ENCODE measurements around the gene CFAP97.

CFAP97 gene

GRCh38 chr4:185190306-185190856, 13.4 kb downstream of the CFAP97 start:
- Histone ChIP-seq H3K27me3 (replicated peaks; ENCODE audit: insufficient read depth, low read length) (no peaks in the 10 kb centered on the region), H3K36me3 (replicated peaks; ENCODE audit: insufficient read depth, low read length) (no peaks in the 10 kb centered on the region; the same call in none of the 2 replicates), H2AFZ (ENCODE audit: low read length) (no peak overlapping the region), H3K4me3 (ENCODE audit: low read length) (no peak overlapping the region), H3K9me2 (replicated peaks; ENCODE audit: insufficient read depth, low read length) (no peaks in the 10 kb centered on the region), H3K4me1 (ENCODE audit: low read length) (no peaks in the 10 kb centered on the region), H4K20me1 (ENCODE audit: insufficient read depth, low read length) (no peaks in the 10 kb centered on the region), H3K9me3 (replicated peaks; ENCODE audit: insufficient read depth, low read length) (no peaks in the 10 kb centered on the region), H3K27ac (ENCODE audit: low read length) (no peak overlapping the region), H3K79me2 (ENCODE audit: low read length) (peaks cover 22% of the 10 kb centered on the region), H3K4me2 (ENCODE audit: low read depth, low read length) (no peak overlapping the region), H3F3A (ENCODE audit: insufficient read depth, low read length) (no peaks in the 10 kb centered on the region), H3K9ac (ENCODE audit: low read length) (no peak overlapping the region)
- DNase-seq, result no peak
- TF ChIP-seq EZH2phosphoT487 (IDR thresholded peaks at IDR 0.05; ENCODE audit: low read length), result no peak
- no peak for TF ChIP-seq CTCF (IDR thresholded peaks at IDR 0.05; ENCODE audit: low read length)
- TF ChIP-seq EZH2 (optimal IDR thresholded peaks at IDR 0.05; ENCODE audit: low read depth, low read length), result no peak

DNA sequence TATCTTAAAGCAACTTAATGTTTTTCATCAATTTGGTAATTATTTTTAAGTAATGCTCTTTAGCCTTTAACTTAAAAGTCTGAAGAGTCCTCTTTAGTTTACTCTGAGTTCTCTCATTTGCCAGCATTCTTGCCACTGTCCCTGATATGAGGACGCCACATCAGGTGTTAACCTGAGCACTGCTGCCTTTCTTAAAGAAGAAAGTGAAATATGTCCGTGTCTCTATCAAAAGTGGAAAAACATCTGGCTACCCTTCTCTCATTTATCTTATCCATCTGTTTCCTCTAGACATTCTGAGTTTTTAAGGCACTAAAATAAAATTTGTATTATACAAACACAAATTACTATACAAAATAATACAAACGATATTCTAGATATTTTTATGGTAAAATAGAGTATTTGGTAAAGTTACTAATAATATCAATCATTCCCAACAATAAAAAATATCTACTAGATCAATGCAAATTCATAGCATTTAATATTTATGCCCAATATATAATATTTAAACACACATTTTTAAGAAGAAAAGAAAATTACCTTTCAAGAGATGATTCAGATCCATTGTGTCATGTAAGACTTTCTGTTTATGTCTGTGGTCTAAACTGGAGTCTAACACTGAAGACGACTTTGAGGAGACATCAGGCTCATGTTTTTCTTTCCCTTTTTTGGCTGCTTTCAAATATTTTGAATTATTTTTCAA, 14.0 kb downstream of the CFAP97 start:
- Histone ChIP-seq H3K4me2 (ENCODE audit: low read depth, low read length) (no peak overlapping the region), H3K4me3 (ENCODE audit: low read length) (no peak overlapping the region), H3K9me3 (replicated peaks; ENCODE audit: insufficient read depth, low read length) (no peaks in the 10 kb centered on the region), H3K9me2 (replicated peaks; ENCODE audit: insufficient read depth, low read length) (no peaks in the 10 kb centered on the region), H4K20me1 (ENCODE audit: insufficient read depth, low read length) (no peaks in the 10 kb centered on the region), H3K4me1 (ENCODE audit: low read length) (no peaks in the 10 kb centered on the region), H3K27ac (ENCODE audit: low read length) (no peak overlapping the region), H3K79me2 (ENCODE audit: low read length) (peaks cover 27% of the 10 kb centered on the region), H3K27me3 (replicated peaks; ENCODE audit: insufficient read depth, low read length) (no peaks in the 10 kb centered on the region), H2AFZ (ENCODE audit: low read length) (no peak overlapping the region), H3K9ac (ENCODE audit: low read length) (no peak overlapping the region), H3K36me3 (replicated peaks; ENCODE audit: insufficient read depth, low read length) (no peaks in the 10 kb centered on the region; the same call in none of the 2 replicates), H3F3A (ENCODE audit: insufficient read depth, low read length) (no peaks in the 10 kb centered on the region)
- TF ChIP-seq EZH2phosphoT487 (IDR thresholded peaks at IDR 0.05; ENCODE audit: low read length) (no peak), EZH2 (optimal IDR thresholded peaks at IDR 0.05; ENCODE audit: low read depth, low read length) (no peak), CTCF (IDR thresholded peaks at IDR 0.05; ENCODE audit: low read length) (no peak)
- no peak for DNase-seq

DNA sequence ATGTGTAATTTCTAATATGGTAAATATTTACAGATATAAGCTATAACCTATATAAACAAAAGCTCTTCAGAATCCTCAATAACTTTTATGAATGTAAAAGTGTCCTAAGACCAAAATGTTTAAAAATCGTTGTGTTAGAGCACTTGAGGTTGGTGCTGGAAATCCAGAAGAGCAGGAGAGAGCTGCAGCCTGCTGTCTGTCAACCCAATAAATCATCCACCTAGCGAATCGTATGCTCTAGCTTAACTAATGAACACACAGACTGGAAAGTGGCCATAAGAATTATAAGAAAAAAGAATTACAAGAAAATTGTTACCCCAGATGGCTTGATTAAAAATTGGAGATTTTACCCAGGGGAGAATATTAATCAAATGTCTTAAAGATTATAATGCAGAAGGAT, 17.0 kb downstream of the CFAP97 start:
- H3K79me2 ChIP-seq (ENCODE audit: low read length), result peaks cover 47% of the 10 kb centered on the region
- TF ChIP-seq EZH2 (optimal IDR thresholded peaks at IDR 0.05; ENCODE audit: low read depth, low read length) (no peak), CTCF (IDR thresholded peaks at IDR 0.05; ENCODE audit: low read length) (no peak), EZH2phosphoT487 (IDR thresholded peaks at IDR 0.05; ENCODE audit: low read length) (no peak)
- H2AFZ ChIP-seq (ENCODE audit: low read length), result no peak overlapping the region
- H4K20me1 ChIP-seq (ENCODE audit: insufficient read depth, low read length), result no peaks in the 10 kb centered on the region
- no peaks in the 10 kb centered on the region for H3K4me1 ChIP-seq (ENCODE audit: low read length)
- DNase-seq, result no peak
- H3K9me3 ChIP-seq (replicated peaks; ENCODE audit: insufficient read depth, low read length), result no peaks in the 10 kb centered on the region
- no peaks in the 10 kb centered on the region for H3K27me3 ChIP-seq (replicated peaks; ENCODE audit: insufficient read depth, low read length)
- no peaks in the 10 kb centered on the region for H3K9me2 ChIP-seq (replicated peaks; ENCODE audit: insufficient read depth, low read length)
- H3K4me3 ChIP-seq (ENCODE audit: low read length), result no peak overlapping the region
- no peaks in the 10 kb centered on the region; the same call in none of the 2 replicates for H3K36me3 ChIP-seq (replicated peaks; ENCODE audit: insufficient read depth, low read length)
- no peaks in the 10 kb centered on the region for H3F3A ChIP-seq (ENCODE audit: insufficient read depth, low read length)
- no peak overlapping the region for H3K27ac ChIP-seq (ENCODE audit: low read length)
- H3K4me2 ChIP-seq (ENCODE audit: low read depth, low read length), result no peak overlapping the region
- H3K9ac ChIP-seq (ENCODE audit: low read length), result no peak overlapping the region
